Measurements from ENCODE around the gene KIN.

Gene KIN

GRCh38 chr10:7704071-7705016 is 83.4 kb downstream of the KIN start:
- ChIA-PET CTCF (interaction anchor here (0.5 kb wide), 1 partner anchor 1299 kb away, joined by 3 read pairs; no protein-coding TSS in a partner anchor), POLR2A (no interaction called here)
- TF ChIP-seq SP1 (IDR thresholded peaks at IDR 0.05): no peak
- TF ChIP-seq ELF4 (IDR thresholded peaks at IDR 0.05): no peak
- TF ChIP-seq SUZ12 (IDR thresholded peaks at IDR 0.05): no peak
- TF ChIP-seq ZNF384 (IDR thresholded peaks at IDR 0.05): no peak
- TF ChIP-seq FOXA1 (IDR thresholded peaks at IDR 0.05): no peak
- TF ChIP-seq LEF1 (IDR thresholded peaks at IDR 0.05; ENCODE audit: borderline replicate concordance): no peak
- TF ChIP-seq CTBP1 (IDR thresholded peaks at IDR 0.05; ENCODE audit: borderline replicate concordance): no peak
- TF ChIP-seq BHLHE40 (IDR thresholded peaks at IDR 0.05; ENCODE audit: borderline replicate concordance): no peak
- no peak for TF ChIP-seq FOXK2 (IDR thresholded peaks at IDR 0.05)
- no peak for TF ChIP-seq ARNT (IDR thresholded peaks at IDR 0.05)
- TF ChIP-seq NFRKB (IDR thresholded peaks at IDR 0.05): no peak
- no peak for DNase-seq (ENCODE audit: extremely low spot score)

- ChIA-PET POLR2A (interaction anchor here (0.9 kb wide), 1 partner anchor 85 kb away, joined by 3 read pairs; the partner anchor contains the start of genes ATP5F1C and KIN), CTCF (interaction anchor here (0.6 kb wide), 1 partner anchor 16 kb away, joined by 3 read pairs; no protein-coding TSS in a partner anchor)
- TF ChIP-seq SP1 (IDR thresholded peaks at IDR 0.05): no peak
- TF ChIP-seq PKNOX1 (IDR thresholded peaks at IDR 0.05): no peak
- TF ChIP-seq FOXK2 (IDR thresholded peaks at IDR 0.05): no peak
- TF ChIP-seq BHLHE40 (IDR thresholded peaks at IDR 0.05; ENCODE audit: borderline replicate concordance): no peak
- TF ChIP-seq FOXM1 (IDR thresholded peaks at IDR 0.05; ENCODE audit: borderline replicate concordance): no peak
- no peak for TF ChIP-seq CTBP1 (IDR thresholded peaks at IDR 0.05; ENCODE audit: borderline replicate concordance)
- TF ChIP-seq L3MBTL2 (conservative IDR thresholded peaks at IDR 0.05): no peak
- DNase-seq (ENCODE audit: extremely low spot score): no peak
These were observed 84.7 kb downstream of the KIN start, which contains the start of gene ITIH2 for GRCh38 chr10:7703140-7703539. Gene ITIH2 (plus strand): TSS chr10:7703316. CDS start chr10:7703435, 119 bp downstream.

- CTCF ChIA-PET: interaction anchor here (0.8 kb wide), 1 partner anchor 177 kb away, joined by 4 read pairs; no protein-coding TSS in a partner anchor
- POLR2A ChIA-PET: interaction anchor here (0.9 kb wide), 1 partner anchor 85 kb away, joined by 3 read pairs; the partner anchor contains the start of genes ATP5F1C and KIN
- DNase-seq (ENCODE audit: extremely low spot score): no peak
- TF ChIP-seq L3MBTL2 (conservative IDR thresholded peaks at IDR 0.05) (no peak), SUZ12 (IDR thresholded peaks at IDR 0.05) (no peak)
These were observed 85.4 kb downstream of the KIN start for GRCh38 chr10:7702288-7702812.

GRCh38 chr10:7701158-7701742 is 86.5 kb downstream of the KIN start:
- DNase-seq (ENCODE audit: extremely low spot score): no peak
- ChIA-PET CTCF (no interaction called here), POLR2A (no interaction called here)
- TF ChIP-seq FOXK2 (IDR thresholded peaks at IDR 0.05): no peak
- no peak for TF ChIP-seq ELF4 (IDR thresholded peaks at IDR 0.05)
